ENCODE results near the gene NRP2.

Gene NRP2

GRCh38 chr2:205696331-205696926 is 14.1 kb downstream of the NRP2 start:
- H3K9me3 ChIP-seq (ENCODE audit: insufficient read depth, low read length, severe bottlenecking), result no peaks in the 10 kb centered on the region
- H4K20me1 ChIP-seq (ENCODE audit: insufficient read depth, low read length), result no peaks in the 10 kb centered on the region
- no peaks in the 10 kb centered on the region for H3K79me2 ChIP-seq (ENCODE audit: insufficient read depth, low read length)
- no peaks in the 10 kb centered on the region for H3K4me1 ChIP-seq (ENCODE audit: insufficient read depth, low read length)
- no peak overlapping the region for H2AFZ ChIP-seq (ENCODE audit: low read depth, low read length)
- H3K27ac ChIP-seq (ENCODE audit: low read length), result no peak overlapping the region
- H3K27me3 ChIP-seq (ENCODE audit: insufficient read depth, low read length, poor library complexity), result no peaks in the 10 kb centered on the region
- no peak overlapping the region for H3K4me2 ChIP-seq (ENCODE audit: insufficient read depth, low read length)
- H3K9ac ChIP-seq (ENCODE audit: low read depth, low read length), result no peak overlapping the region
- H3K4me3 ChIP-seq (ENCODE audit: low read depth in 1 of 2, low read length in 2 of 2), result no peak overlapping the region
- H3K36me3 ChIP-seq (ENCODE audit: insufficient read depth, low read length), result no peaks in the 10 kb centered on the region
- ATAC-seq (ENCODE audit: insufficient read depth, low read depth) (no peak), DNase-seq (no peak)
- TF ChIP-seq EZH2 (IDR thresholded peaks at IDR 0.05; ENCODE audit: borderline replicate concordance, low read depth, low read length, severe bottlenecking) (no peak), CTCF (IDR thresholded peaks at IDR 0.05; ENCODE audit: borderline replicate concordance, extremely low read depth, low read length, poor library complexity, severe bottlenecking) (no peak)

- no peak for ATAC-seq (ENCODE audit: insufficient read depth, low read depth)
- H4K20me1 ChIP-seq (ENCODE audit: insufficient read depth, low read length), result no peaks in the 10 kb centered on the region
- H2AFZ ChIP-seq (ENCODE audit: low read depth, low read length), result no peak overlapping the region
- DNase-seq, result no peak
- H3K27ac ChIP-seq (ENCODE audit: low read length), result no peak overlapping the region
- H3K79me2 ChIP-seq (ENCODE audit: insufficient read depth, low read length), result no peaks in the 10 kb centered on the region
- no peak overlapping the region for H3K4me3 ChIP-seq (ENCODE audit: low read depth in 1 of 2, low read length in 2 of 2)
- no peak overlapping the region for H3K4me2 ChIP-seq (ENCODE audit: insufficient read depth, low read length)
- no peak for TF ChIP-seq CTCF (IDR thresholded peaks at IDR 0.05; ENCODE audit: borderline replicate concordance, extremely low read depth, low read length, poor library complexity, severe bottlenecking)
- no peak for TF ChIP-seq EZH2 (IDR thresholded peaks at IDR 0.05; ENCODE audit: borderline replicate concordance, low read depth, low read length, severe bottlenecking)
- no peaks in the 10 kb centered on the region for H3K4me1 ChIP-seq (ENCODE audit: insufficient read depth, low read length)
- H3K27me3 ChIP-seq (ENCODE audit: insufficient read depth, low read length, poor library complexity), result no peaks in the 10 kb centered on the region
- H3K9ac ChIP-seq (ENCODE audit: low read depth, low read length), result no peak overlapping the region
- no peaks in the 10 kb centered on the region for H3K36me3 ChIP-seq (ENCODE audit: insufficient read depth, low read length)
- H3K9me3 ChIP-seq (ENCODE audit: insufficient read depth, low read length, severe bottlenecking), result no peaks in the 10 kb centered on the region
Measured at GRCh38 chr2:205696927-205697441, 14.7 kb downstream of the NRP2 start.

GRCh38 chr2:205698286-205699268 is 16.3 kb downstream of the NRP2 start:
- Histone ChIP-seq H3K36me3 (ENCODE audit: insufficient read depth, low read length) (no peaks in the 10 kb centered on the region), H3K27me3 (ENCODE audit: insufficient read depth, low read length, poor library complexity) (no peaks in the 10 kb centered on the region), H3K79me2 (ENCODE audit: insufficient read depth, low read length) (no peaks in the 10 kb centered on the region), H3K4me3 (ENCODE audit: low read depth in 1 of 2, low read length in 2 of 2) (no peak overlapping the region), H3K4me2 (ENCODE audit: insufficient read depth, low read length) (no peak overlapping the region), H3K9ac (ENCODE audit: low read depth, low read length) (no peak overlapping the region), H2AFZ (ENCODE audit: low read depth, low read length) (no peak overlapping the region), H3K27ac (ENCODE audit: low read length) (no peak overlapping the region), H4K20me1 (ENCODE audit: insufficient read depth, low read length) (no peaks in the 10 kb centered on the region), H3K9me3 (ENCODE audit: insufficient read depth, low read length, severe bottlenecking) (no peaks in the 10 kb centered on the region), H3K4me1 (ENCODE audit: insufficient read depth, low read length) (no peaks in the 10 kb centered on the region)
- no peak for TF ChIP-seq EZH2 (IDR thresholded peaks at IDR 0.05; ENCODE audit: borderline replicate concordance, low read depth, low read length, severe bottlenecking)
- TF ChIP-seq CTCF (IDR thresholded peaks at IDR 0.05; ENCODE audit: borderline replicate concordance, extremely low read depth, low read length, poor library complexity, severe bottlenecking), result no peak
- no peak for ATAC-seq (ENCODE audit: insufficient read depth, low read depth)
- no peak for DNase-seq
